Adrenal gland (tissue), 12 donors: ENCODE measurements around the gene CPT1B. TPM values are rescaled to one million over a fixed set of nuclear protein-coding genes. Genes with fewer than 3 reads are reported as not detected.
A peak's percentile ranks its signal among the peaks of the same experiment; 100 is the strongest.
"Not testable (repeated sequence)": the region's sequence is repeated elsewhere in the genome, so short reads cannot be mapped to it uniquely, and the experiment has no call there.

Experiments used
- DNase-seq, 7 donors: peaks; one replicate each; pipeline ENCODE4 v3.0.0-alpha.2; 2019 to 2020
- H3K27ac ChIP-seq, 5 donors: fragments of 200-600 bp; sonication (generic) in 4 of 5; 1 replicate in 3 of 5; 2 replicates in 2 of 5; pipeline versions ENCODE4 v1.5.1 to v1.8.0; 2016 to 2020; ENCODE audit warnings: mild to moderate bottlenecking in 1 of 5
- H3K27me3 ChIP-seq: fragments of 200-600 bp; 2 replicates; pipeline ENCODE4 v1.8.0; 2021
- H3K36me3 ChIP-seq, 2 donors: fragments of 200-600 bp; replicated peaks in 1 of 2; 1 replicate in 1 of 2; 2 replicates in 1 of 2; pipeline versions ENCODE4 v1.5.1 to v1.8.0; 2018 to 2022
- H3K4me1 ChIP-seq, 2 donors: fragments of 200-600 bp; replicated peaks in 1 of 2; 1 replicate in 1 of 2; 2 replicates in 1 of 2; pipeline versions ENCODE4 v1.5.1 to v1.8.0; 2018 to 2021
- H3K4me3 ChIP-seq, 4 donors: fragments of 200-600 bp; sonication (generic) in 3 of 4; one replicate each; pipeline ENCODE4 v1.5.1; 2016 to 2018
- H3K9me3 ChIP-seq, 3 donors: fragments of 200-600 bp; sonication (generic) in 1 of 3; replicated peaks in 1 of 3; 1 replicate in 2 of 3; 2 replicates in 1 of 3; pipeline versions ENCODE4 v1.5.1 to v1.8.0; 2016 to 2021
- POLR2A ChIP-seq, 2 donors: fragments of 450-650 bp; IDR thresholded peaks; one replicate each; pipeline ENCODE4 v1.6.1; 2017; ENCODE audit warnings: antibody characterized with exemption in 2 of 2, mild to moderate bottlenecking in 2 of 2, moderate library complexity in 1 of 2
- WGBS, 4 donors: extraction: QIAGEN DNeasy Blood & Tissue Kit in 2 of 4; methylation state at CpG; one replicate each; pipeline versions ENCODE4 v1.1.5 to v1.1.7; 2013 to 2017; 5-methylcytosine and 5-hydroxymethylcytosine counted together
- intact Hi-C, 2 donors: fragments of 100-400 bp; cut with DNase I; formaldehyde crosslinking; loops; one replicate each; pipeline versions ENCODE4 v1.14.1 to v1.15.0; 2022 to 2023
- polyA plus RNA-seq, 3 donors: library from polyadenylated mRNA; stranded (reverse); fragments of 200-250 nt in 2 of 3; fragments of 350-450 nt in 1 of 3; fragmentation: Illumina TruSeq in 1 of 3; extraction: RNeasy Lipid Tissue Mini Kit (QIAGEN cat#74804) in 1 of 3; gene quantifications; one replicate each; pipeline ENCODE4 v1.2.3, GENCODE V29; 2013 to 2014
- total RNA-seq, 9 donors: library from RNA; depleted of rRNA in 4 of 9; stranded (reverse); fragments of >200 nt in 4 of 9; fragments of 120-200 nt in 1 of 9; fragmentation: NEBNext Ultra II Directional in 1 of 9; extraction: Animal tissue kit (Norgen Biotek cat#: 25700) in 1 of 9; gene quantifications; one replicate each; pipeline versions ENCODE4 v1.1.0 to v1.2.4, GENCODE V29; 2013 to 2023
- TF ChIP-seq, protein P1 (sequence below), 6 experiments: fragments of 450-650 bp in 4 of 6; fragments of 200-600 bp in 2 of 6; sonication (generic) in 1 of 6; IDR thresholded peaks; 1 replicate in 5 of 6; 2 replicates in 1 of 6; pipeline versions ENCODE4 v1.5.1 to v1.8.0; 2016 to 2021; ENCODE audit warnings: antibody characterized with exemption in 6 of 6, mild to moderate bottlenecking in 2 of 6, moderate library complexity in 1 of 6
- donor health status: healthy with polysubstance abuse.
- donor health status: Bipolar disorder and iron deficiency.
- donor health status: DM: yes; HTN: yes; CAD: no.
- donor health status: DM: no; HTN: no; CAD: no.
- donor health status: DM: no; HTN: no; CAD: no.
- donor health status: DM: yes; HTN: yes; CAD: no.

The CPT1B gene
- total and polyA plus RNA-seq, 12 donors, result 6.2 to 76.1 (median 16.5) TPM

DNA sequence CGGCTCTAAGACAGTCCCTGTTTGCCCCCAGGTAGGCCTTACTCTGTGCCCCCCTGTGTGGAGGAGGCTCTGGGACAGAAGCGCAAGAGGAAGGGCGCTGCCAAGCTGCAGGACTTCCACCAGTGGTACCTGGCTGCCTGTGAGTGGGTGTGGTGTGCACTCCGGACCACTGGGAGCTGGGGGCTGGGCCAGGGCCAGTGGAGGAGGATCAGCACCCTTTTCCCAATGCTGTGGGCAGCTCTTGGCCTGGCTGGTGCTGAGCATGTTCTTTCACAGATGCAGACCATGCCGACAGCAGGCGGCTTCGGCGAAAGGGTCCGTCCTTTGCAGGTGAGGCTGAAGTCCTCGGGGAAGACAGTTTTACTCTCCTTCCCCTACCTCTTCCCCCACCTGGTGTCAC, 56.5 kb downstream of the CPT1B start:
- Histone ChIP-seq H3K36me3 (peaks cover 0 to 54% of the 10 kb centered on the region in 2 donors), H3K9me3 (no peaks in the 10 kb centered on the region), H3K4me1 (peaks cover 18 to 20% of the 10 kb centered on the region in 2 donors), H3K27ac (no peak overlapping the region), H3K27me3 (no peaks in the 10 kb centered on the region), H3K4me3 (no peak overlapping the region)
- DNase-seq, result no peak
- intact Hi-C loops, result no loop called here
- no peak for TF ChIP-seq POLR2A (IDR thresholded peaks at IDR 0.05)
- TF ChIP-seq, protein P1, sequence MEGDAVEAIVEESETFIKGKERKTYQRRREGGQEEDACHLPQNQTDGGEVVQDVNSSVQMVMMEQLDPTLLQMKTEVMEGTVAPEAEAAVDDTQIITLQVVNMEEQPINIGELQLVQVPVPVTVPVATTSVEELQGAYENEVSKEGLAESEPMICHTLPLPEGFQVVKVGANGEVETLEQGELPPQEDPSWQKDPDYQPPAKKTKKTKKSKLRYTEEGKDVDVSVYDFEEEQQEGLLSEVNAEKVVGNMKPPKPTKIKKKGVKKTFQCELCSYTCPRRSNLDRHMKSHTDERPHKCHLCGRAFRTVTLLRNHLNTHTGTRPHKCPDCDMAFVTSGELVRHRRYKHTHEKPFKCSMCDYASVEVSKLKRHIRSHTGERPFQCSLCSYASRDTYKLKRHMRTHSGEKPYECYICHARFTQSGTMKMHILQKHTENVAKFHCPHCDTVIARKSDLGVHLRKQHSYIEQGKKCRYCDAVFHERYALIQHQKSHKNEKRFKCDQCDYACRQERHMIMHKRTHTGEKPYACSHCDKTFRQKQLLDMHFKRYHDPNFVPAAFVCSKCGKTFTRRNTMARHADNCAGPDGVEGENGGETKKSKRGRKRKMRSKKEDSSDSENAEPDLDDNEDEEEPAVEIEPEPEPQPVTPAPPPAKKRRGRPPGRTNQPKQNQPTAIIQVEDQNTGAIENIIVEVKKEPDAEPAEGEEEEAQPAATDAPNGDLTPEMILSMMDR (IDR thresholded peaks at IDR 0.05), result no peak
- WGBS, 4 donors, result 89 to 100% (median 93%) methylated on average over 1 to 10 of the region's 10 CpGs

DNA sequence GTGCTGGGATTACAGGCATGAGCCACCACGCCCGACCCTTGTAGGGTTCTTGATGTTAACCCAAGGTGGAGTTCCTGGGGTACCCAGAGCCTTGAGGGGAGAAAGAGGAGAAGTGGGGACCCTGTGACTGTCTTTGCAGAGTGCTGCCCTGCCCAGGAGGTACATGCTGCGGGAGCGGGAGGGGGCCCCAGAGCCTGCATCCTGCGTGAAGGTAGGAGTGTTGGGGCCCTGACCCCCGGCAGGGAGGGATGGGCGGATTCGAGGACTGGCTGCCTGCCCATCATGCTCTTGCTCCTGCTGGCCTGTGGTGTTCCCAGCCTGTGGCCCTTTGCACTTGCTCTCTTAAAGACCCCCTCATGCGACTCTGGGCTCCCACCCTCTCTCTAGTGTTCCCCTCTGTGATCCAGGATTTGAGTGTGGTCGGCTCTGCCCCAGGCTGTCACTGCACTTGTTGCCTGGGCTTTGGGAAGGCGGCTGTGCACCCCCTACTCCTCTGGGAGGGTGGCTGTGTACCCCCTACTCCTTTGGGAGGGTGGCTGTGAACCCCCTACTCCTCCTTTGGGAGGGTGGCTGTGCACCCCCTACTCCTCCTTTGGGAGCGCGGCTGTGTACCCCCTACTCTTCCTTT, 57.3 kb downstream of the CPT1B start:
- intact Hi-C loops, result no loop called here
- H3K4me3 ChIP-seq, result no peak overlapping the region
- peaks cover 0 to 54% of the 10 kb centered on the region in 2 donors for H3K36me3 ChIP-seq
- TF ChIP-seq, protein P1 (IDR thresholded peaks at IDR 0.05), result no peak
- no peak for TF ChIP-seq POLR2A (IDR thresholded peaks at IDR 0.05)
- no peaks in the 10 kb centered on the region for H3K27me3 ChIP-seq
- no peaks in the 10 kb centered on the region for H3K9me3 ChIP-seq
- peaks cover 11 to 13% of the 10 kb centered on the region in 2 donors for H3K4me1 ChIP-seq
- no peak overlapping the region for H3K27ac ChIP-seq
- DNase-seq, result peak in 1 of 7 donors; percentile 15
- 91 to 98% (median 94%) methylated on average over 5 to 13 of the region's 13 CpGs for WGBS, 4 donors

DNA sequence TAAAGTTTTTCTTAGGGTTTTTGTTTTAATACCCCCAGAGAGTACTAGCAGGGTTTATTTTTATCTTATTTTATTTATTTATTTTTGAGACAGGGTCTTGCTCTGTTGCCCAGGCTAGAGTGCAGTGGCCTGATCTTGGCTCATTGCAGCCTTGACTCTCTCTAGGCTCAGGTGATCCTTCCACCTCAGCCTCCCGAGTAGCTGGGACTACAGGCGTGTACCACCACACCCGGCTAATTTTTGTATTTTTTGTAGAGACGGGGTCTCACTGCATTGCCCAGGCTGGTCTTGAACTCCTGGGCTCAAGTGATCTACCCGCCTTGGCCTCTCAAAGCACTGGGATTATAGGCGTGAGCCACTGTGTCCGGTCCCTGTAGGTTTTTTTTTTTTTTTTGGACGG, 58.0 kb downstream of the CPT1B start:
- DNase-seq, intact Hi-C loops, H3K9me3 ChIP-seq, H3K27me3 ChIP-seq, H3K4me3 ChIP-seq, H3K27ac ChIP-seq: not testable (repeated sequence)
- H3K36me3 ChIP-seq, result peaks cover 0 to 54% of the 10 kb centered on the region in 2 donors
- peaks cover 11 to 13% of the 10 kb centered on the region in 2 donors for H3K4me1 ChIP-seq
- WGBS, 4 donors, result 91 to 99% (median 96%) methylated on average over 8 of the region's 8 CpGs

DNA sequence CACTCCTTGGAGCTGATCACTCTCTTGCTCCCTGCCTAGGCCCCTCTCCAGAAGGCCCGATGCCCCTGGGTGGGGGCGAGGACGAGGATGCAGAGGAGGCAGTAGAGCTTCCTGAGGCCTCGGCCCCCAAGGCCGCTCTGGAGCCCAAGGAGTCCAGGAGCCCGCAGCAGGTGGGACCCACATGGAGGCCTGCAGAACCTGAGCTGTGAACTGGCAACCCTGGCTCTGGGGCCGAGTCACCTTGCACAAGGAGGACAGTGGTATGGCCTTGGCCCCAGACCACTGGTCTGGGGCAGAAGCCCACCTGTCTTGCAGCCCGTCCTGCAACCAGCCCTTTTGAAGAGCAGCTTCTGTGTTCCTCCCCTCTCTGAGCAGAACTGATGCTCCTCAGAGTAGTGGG, 59.1 kb downstream of the CPT1B start:
- 93 to 100% (median 96%) methylated on average over 1 to 8 of the region's 8 CpGs for WGBS, 4 donors
- no peak for DNase-seq
- H3K27ac ChIP-seq, result no peak overlapping the region
- H3K27me3 ChIP-seq, result no peaks in the 10 kb centered on the region
- intact Hi-C loops, result no loop called here
- TF ChIP-seq, protein P1 (IDR thresholded peaks at IDR 0.05), result no peak
- TF ChIP-seq POLR2A (IDR thresholded peaks at IDR 0.05), result no peak
- H3K4me3 ChIP-seq, result no peak overlapping the region
- peaks cover 0 to 54% of the 10 kb centered on the region in 2 donors for H3K36me3 ChIP-seq
- H3K9me3 ChIP-seq, result no peaks in the 10 kb centered on the region
- H3K4me1 ChIP-seq, result peaks cover 1 to 5% of the 10 kb centered on the region in 2 donors

Other genes with a start within 250 kb of the CPT1B start
- 100 to 1,000 TPM in 1 of 9 donors, 10 to 100 TPM in 8; 35.5 to 104 (median 65.3) TPM for gene PPP6R2, start 235.1 kb downstream of the CPT1B start, total RNA-seq
- 100 to 1,000 TPM in 1 of 3 donors, 10 to 100 TPM in 2; 19.6 to 129 (median 84.7) TPM for gene PPP6R2, start 235.1 kb downstream of the CPT1B start, polyA plus RNA-seq
- 100 to 1,000 TPM in 1 of 9 donors, 10 to 100 TPM in 8; 23.7 to 101 (median 79.2) TPM for gene SBF1, start 103.4 kb downstream of the CPT1B start, total RNA-seq
- 100 to 1,000 TPM in 1 of 3 donors, 10 to 100 TPM in 1, 1 to 10 TPM in 1; 8.4 to 117 (median 66.5) TPM for gene SBF1, start 103.4 kb downstream of the CPT1B start, polyA plus RNA-seq
- gene ADM2, start 96.9 kb downstream of the CPT1B start, total RNA-seq, result under 1 TPM in 5 of 9 donors, not detected in 4; 0.14 to 0.54 (median 0.25) TPM
- gene ADM2, start 96.9 kb downstream of the CPT1B start, polyA plus RNA-seq, result under 1 TPM in 2 of 3 donors, not detected in 1; 0.07 to 0.48 TPM
- not detected for gene MIOX, start 91.6 kb downstream of the CPT1B start, total RNA-seq
- gene MIOX, start 91.6 kb downstream of the CPT1B start, polyA plus RNA-seq, result not detected
- 10 to 100 TPM; 23.6 to 91.0 (median 77.2) TPM for gene LMF2, start 70.7 kb downstream of the CPT1B start, total RNA-seq
- gene LMF2, start 70.7 kb downstream of the CPT1B start, polyA plus RNA-seq, result 100 to 1,000 TPM in 1 of 3 donors, 10 to 100 TPM in 1, 1 to 10 TPM in 1; 6.3 to 120 (median 90.3) TPM
- gene NCAPH2, start 70.2 kb downstream of the CPT1B start, total RNA-seq, result 10 to 100 TPM; 22.9 to 40.2 (median 31.7) TPM
- 10 to 100 TPM; 13.8 to 90.5 (median 56.2) TPM for gene NCAPH2, start 70.2 kb downstream of the CPT1B start, polyA plus RNA-seq
- gene SCO2, start 52.8 kb downstream of the CPT1B start, total RNA-seq, result 1 to 10 TPM in 6 of 9 donors, under 1 TPM in 1, not detected in 2; 0.78 to 7.8 (median 1.7) TPM
- 1 to 10 TPM in 2 of 3 donors, not detected in 1; 1.2 to 4.0 TPM for gene SCO2, start 52.8 kb downstream of the CPT1B start, polyA plus RNA-seq
- 100 to 1,000 TPM in 3 of 9 donors, 10 to 100 TPM in 5, 1 to 10 TPM in 1; 1.9 to 152 (median 48.0) TPM for gene TYMP, start 48.4 kb downstream of the CPT1B start, total RNA-seq
- 10 to 100 TPM; 12.3 to 90.3 (median 89.5) TPM for gene TYMP, start 48.4 kb downstream of the CPT1B start, polyA plus RNA-seq
- under 1 TPM in 7 of 9 donors, not detected in 2; 0.06 to 0.69 (median 0.14) TPM for gene KLHDC7B, start 32.5 kb downstream of the CPT1B start, total RNA-seq
- gene KLHDC7B, start 32.5 kb downstream of the CPT1B start, polyA plus RNA-seq, result under 1 TPM; 0.09 to 0.24 (median 0.24) TPM
- 1 to 10 TPM in 3 of 9 donors, under 1 TPM in 3, not detected in 3; 0.57 to 7.2 (median 2.4) TPM for gene SYCE3, start 15.5 kb downstream of the CPT1B start, total RNA-seq
- under 1 TPM in 1 of 3 donors, not detected in 2; 0.81 TPM for gene SYCE3, start 15.5 kb downstream of the CPT1B start, polyA plus RNA-seq
- gene CHKB, start 4.4 kb upstream of the CPT1B start, total RNA-seq, result 100 to 1,000 TPM in 4 of 9 donors, 10 to 100 TPM in 5; 34.1 to 110 (median 88.4) TPM
- gene CHKB, start 4.4 kb upstream of the CPT1B start, polyA plus RNA-seq, result 100 to 1,000 TPM in 2 of 3 donors, 10 to 100 TPM in 1; 44.4 to 917 (median 477) TPM
- gene MAPK8IP2, start 22.4 kb upstream of the CPT1B start, total RNA-seq, result 10 to 100 TPM in 8 of 9 donors, 1 to 10 TPM in 1; 3.9 to 30.1 (median 18.1) TPM
- gene MAPK8IP2, start 22.4 kb upstream of the CPT1B start, polyA plus RNA-seq, result 10 to 100 TPM in 1 of 3 donors, 1 to 10 TPM in 2; 4.4 to 13.4 (median 5.0) TPM
- 10 to 100 TPM; 10.8 to 87.8 (median 61.6) TPM for gene ARSA, start 49.7 kb upstream of the CPT1B start, total RNA-seq
- gene ARSA, start 49.7 kb upstream of the CPT1B start, polyA plus RNA-seq, result 100 to 1,000 TPM in 2 of 3 donors, 1 to 10 TPM in 1; 5.5 to 168 (median 103) TPM
- gene SHANK3, start 94.4 kb upstream of the CPT1B start, total RNA-seq, result 10 to 100 TPM in 3 of 9 donors, 1 to 10 TPM in 6; 1.2 to 26.1 (median 9.7) TPM
- gene SHANK3, start 94.4 kb upstream of the CPT1B start, polyA plus RNA-seq, result 10 to 100 TPM in 2 of 3 donors, under 1 TPM in 1; 0.88 to 44.0 (median 21.3) TPM
- 1 to 10 TPM in 1 of 9 donors, under 1 TPM in 4, not detected in 4; 0.28 to 1.3 (median 0.46) TPM for gene ACR, start 159.8 kb upstream of the CPT1B start, total RNA-seq
- 1 to 10 TPM in 1 of 3 donors, under 1 TPM in 2; 0.13 to 1.5 (median 0.61) TPM for gene ACR, start 159.8 kb upstream of the CPT1B start, polyA plus RNA-seq
- 10 to 100 TPM; 10.1 to 31.5 (median 14.8) TPM for gene RABL2B, start 205.2 kb upstream of the CPT1B start, total RNA-seq
- 10 to 100 TPM; 16.7 to 33.9 (median 18.8) TPM for gene RABL2B, start 205.2 kb upstream of the CPT1B start, polyA plus RNA-seq